GM20000 (cell line): ENCODE measurements around the gene MESP1.

ENCODE experiments used
- DNase-seq: peaks from one replicate; pipeline ENCODE4 v3.0.0; 2012; ENCODE audit warnings: low spot score
- CTCF ChIP-seq: IDR thresholded peaks from 2 replicates; pipeline ENCODE4 v1.5.1; 2012; ENCODE audit warnings: mild to moderate bottlenecking, control low read depth; ENCODE audit errors: extremely low read depth, missing control alignments

MESP1 gene

GRCh38 chr15:89761009-89761831 lies 10.2 kb upstream of the MESP1 start:
- DNase-seq: no peak
- no peak for TF ChIP-seq CTCF

GRCh38 chr15:89760303-89761008 lies 9.4 kb upstream of the MESP1 start:
- DNase-seq: peak; percentile 84
- peak; percentile 92 for TF ChIP-seq CTCF

GRCh38 chr15:89759835-89760234 lies 8.8 kb upstream of the MESP1 start:
- no peak for DNase-seq
- TF ChIP-seq CTCF: no peak

GRCh38 chr15:89758981-89759380 lies 7.9 kb upstream of the MESP1 start:
- TF ChIP-seq CTCF: no peak
- DNase-seq: no peak

- no peak for DNase-seq
- TF ChIP-seq CTCF: no peak
Measured at GRCh38 chr15:89758283-89758682, 7.2 kb upstream of the MESP1 start.

GRCh38 chr15:89756897-89757296 lies 5.8 kb upstream of the MESP1 start:
- TF ChIP-seq CTCF: no peak
- DNase-seq: no peak

- no peak for TF ChIP-seq CTCF
- no peak for DNase-seq
Measured at GRCh38 chr15:89755701-89756100, 4.7 kb upstream of the MESP1 start.
